A549 (cell line): ENCODE results near the gene LNPK.

Experiments used
- CHD2 ChIP-seq: fragments of 150-350 bp; IDR thresholded peaks from 2 replicates; pipeline ENCODE4 v1.6.1; 2014; ENCODE audit warnings: low read length; ENCODE audit not compliant: partially characterized antibody
- SMC3 ChIP-seq: fragments of >200 bp; sonication (Bioruptor Twin); formaldehyde crosslinking; IDR thresholded peaks from 3 replicates; pipeline ENCODE4 v1.6.1; 2018; ENCODE audit warnings: inconsistent platforms
- TF ChIP-seq, protein P1 (sequence below): IDR thresholded peaks from 2 replicates; pipeline ENCODE4 v1.6.1; 2012
- TF ChIP-seq, protein P2 (sequence below): fragments of 200-600 bp; sonication (generic); IDR thresholded peaks from 2 replicates; pipeline ENCODE4 v1.6.1; 2016; ENCODE audit warnings: antibody characterized with exemption, mild to moderate bottlenecking, moderate library complexity
- TF ChIP-seq, protein P3 (sequence below): fragments of >200 bp; sonication (Bioruptor Twin); formaldehyde crosslinking; IDR thresholded peaks from 3 replicates; pipeline ENCODE4 v1.5.1; 2016

DNA sequence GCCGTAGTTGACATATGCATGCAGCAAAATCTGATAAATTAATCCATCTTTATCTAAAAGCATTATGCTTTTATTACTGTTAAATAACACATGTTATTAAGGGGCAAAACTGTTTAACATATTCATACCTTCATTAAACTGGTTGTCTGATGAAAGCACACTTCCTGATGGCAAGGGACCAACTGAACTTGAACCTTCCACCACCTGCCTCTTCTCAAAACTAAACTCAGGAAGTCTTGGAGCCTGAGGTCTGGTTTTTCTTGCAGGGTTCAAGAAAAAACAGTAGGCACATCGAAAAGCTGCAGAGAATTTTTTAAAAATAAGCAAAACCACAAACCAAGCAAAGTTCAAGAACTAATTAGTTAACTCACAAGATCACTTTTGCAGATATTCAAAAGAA, 64.9 kb downstream of the LNPK start:
- TF ChIP-seq, protein P1, sequence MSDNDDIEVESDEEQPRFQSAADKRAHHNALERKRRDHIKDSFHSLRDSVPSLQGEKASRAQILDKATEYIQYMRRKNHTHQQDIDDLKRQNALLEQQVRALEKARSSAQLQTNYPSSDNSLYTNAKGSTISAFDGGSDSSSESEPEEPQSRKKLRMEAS = no peak
- no peak for TF ChIP-seq CHD2
- TF ChIP-seq, protein P2, sequence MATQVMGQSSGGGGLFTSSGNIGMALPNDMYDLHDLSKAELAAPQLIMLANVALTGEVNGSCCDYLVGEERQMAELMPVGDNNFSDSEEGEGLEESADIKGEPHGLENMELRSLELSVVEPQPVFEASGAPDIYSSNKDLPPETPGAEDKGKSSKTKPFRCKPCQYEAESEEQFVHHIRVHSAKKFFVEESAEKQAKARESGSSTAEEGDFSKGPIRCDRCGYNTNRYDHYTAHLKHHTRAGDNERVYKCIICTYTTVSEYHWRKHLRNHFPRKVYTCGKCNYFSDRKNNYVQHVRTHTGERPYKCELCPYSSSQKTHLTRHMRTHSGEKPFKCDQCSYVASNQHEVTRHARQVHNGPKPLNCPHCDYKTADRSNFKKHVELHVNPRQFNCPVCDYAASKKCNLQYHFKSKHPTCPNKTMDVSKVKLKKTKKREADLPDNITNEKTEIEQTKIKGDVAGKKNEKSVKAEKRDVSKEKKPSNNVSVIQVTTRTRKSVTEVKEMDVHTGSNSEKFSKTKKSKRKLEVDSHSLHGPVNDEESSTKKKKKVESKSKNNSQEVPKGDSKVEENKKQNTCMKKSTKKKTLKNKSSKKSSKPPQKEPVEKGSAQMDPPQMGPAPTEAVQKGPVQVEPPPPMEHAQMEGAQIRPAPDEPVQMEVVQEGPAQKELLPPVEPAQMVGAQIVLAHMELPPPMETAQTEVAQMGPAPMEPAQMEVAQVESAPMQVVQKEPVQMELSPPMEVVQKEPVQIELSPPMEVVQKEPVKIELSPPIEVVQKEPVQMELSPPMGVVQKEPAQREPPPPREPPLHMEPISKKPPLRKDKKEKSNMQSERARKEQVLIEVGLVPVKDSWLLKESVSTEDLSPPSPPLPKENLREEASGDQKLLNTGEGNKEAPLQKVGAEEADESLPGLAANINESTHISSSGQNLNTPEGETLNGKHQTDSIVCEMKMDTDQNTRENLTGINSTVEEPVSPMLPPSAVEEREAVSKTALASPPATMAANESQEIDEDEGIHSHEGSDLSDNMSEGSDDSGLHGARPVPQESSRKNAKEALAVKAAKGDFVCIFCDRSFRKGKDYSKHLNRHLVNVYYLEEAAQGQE = no peak
- TF ChIP-seq, protein P3, sequence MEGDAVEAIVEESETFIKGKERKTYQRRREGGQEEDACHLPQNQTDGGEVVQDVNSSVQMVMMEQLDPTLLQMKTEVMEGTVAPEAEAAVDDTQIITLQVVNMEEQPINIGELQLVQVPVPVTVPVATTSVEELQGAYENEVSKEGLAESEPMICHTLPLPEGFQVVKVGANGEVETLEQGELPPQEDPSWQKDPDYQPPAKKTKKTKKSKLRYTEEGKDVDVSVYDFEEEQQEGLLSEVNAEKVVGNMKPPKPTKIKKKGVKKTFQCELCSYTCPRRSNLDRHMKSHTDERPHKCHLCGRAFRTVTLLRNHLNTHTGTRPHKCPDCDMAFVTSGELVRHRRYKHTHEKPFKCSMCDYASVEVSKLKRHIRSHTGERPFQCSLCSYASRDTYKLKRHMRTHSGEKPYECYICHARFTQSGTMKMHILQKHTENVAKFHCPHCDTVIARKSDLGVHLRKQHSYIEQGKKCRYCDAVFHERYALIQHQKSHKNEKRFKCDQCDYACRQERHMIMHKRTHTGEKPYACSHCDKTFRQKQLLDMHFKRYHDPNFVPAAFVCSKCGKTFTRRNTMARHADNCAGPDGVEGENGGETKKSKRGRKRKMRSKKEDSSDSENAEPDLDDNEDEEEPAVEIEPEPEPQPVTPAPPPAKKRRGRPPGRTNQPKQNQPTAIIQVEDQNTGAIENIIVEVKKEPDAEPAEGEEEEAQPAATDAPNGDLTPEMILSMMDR = no peak
- no peak for TF ChIP-seq SMC3
